Activated T-helper 1 cell treated with anti-CD3 and anti-CD28 coated beads, Interleukin-12 subunit alpha, Interleukin-12 subunit beta, Interleukin-2, Interleukin-4 antibody, amounts not matched to agents 30 ng/mL and 10 ng/mL and 1 ng/mL, durations not matched to agents 14 hours and 24 hours and 36 hours (primary cell): ENCODE results near the gene FAM20C. TPM values are rescaled to one million over a fixed set of nuclear protein-coding genes. Genes with fewer than 3 reads are reported as not detected.
A peak's percentile ranks its signal among the peaks of the same experiment; 100 is the strongest.

Source experiments
- DNase-seq: peaks from one replicate; pipeline ENCODE4 v3.0.0; 2021; ENCODE audit warnings: low spot score
- H3K27ac Mint-ChIP-seq: one replicate; pipeline ENCODE4 v1.8.0; 2021; ENCODE audit warnings: mild to moderate bottlenecking, mixed read lengths
- H3K27me3 Mint-ChIP-seq: one replicate; pipeline ENCODE4 v1.8.0; 2022; ENCODE audit warnings: mild to moderate bottlenecking, moderate library complexity, mixed read lengths; ENCODE audit not compliant: insufficient read depth
- H3K36me3 Mint-ChIP-seq: one replicate; pipeline ENCODE4 v1.8.0; 2021; ENCODE audit warnings: low read depth, mixed read lengths
- H3K4me1 Mint-ChIP-seq: one replicate; pipeline ENCODE4 v1.8.0; 2021; ENCODE audit warnings: low read depth, mixed read lengths
- H3K4me3 Mint-ChIP-seq: one replicate; pipeline ENCODE4 v1.8.0; 2021; ENCODE audit warnings: mild to moderate bottlenecking, moderate library complexity, mixed read lengths
- H3K9me3 Mint-ChIP-seq: one replicate; pipeline ENCODE4 v1.8.0; 2021; ENCODE audit warnings: mixed read lengths
- intact Hi-C: fragments of 100-400 bp; cut with micrococcal nuclease; formaldehyde crosslinking; loops from one replicate; pipeline ENCODE4 v1.15.1; 2024
- total RNA-seq: library from RNA; stranded (reverse); gene quantifications from 2 replicates; pipeline ENCODE4 v1.2.3, GENCODE V29; 2022

FAM20C gene
- total RNA-seq, result 0.15 and 0.34 TPM in 2 replicates

GRCh38 chr7:191981-192649 is at the start of gene FAM20C:
FAM20C (plus strand) TSS chr7:192571; CDS start chr7:193200, 629 bp downstream.
- Mint-ChIP-seq H3K9me3 (no peaks in the 10 kb centered on the region), H3K27ac (no peak within 1 kb of the TSS), H3K4me3 (peak within 1 kb of the TSS; percentile 24), H3K4me1 (no peaks in the 10 kb centered on the region), H3K27me3 (peaks cover 21% of the 10 kb centered on the region), H3K36me3 (no peaks in the 10 kb centered on the region)
- no peak for DNase-seq
- intact Hi-C loops, result no loop called here

- DNase-seq, result no peak
- peaks cover 2% of the 10 kb centered on the region for H3K27me3 Mint-ChIP-seq
- H3K9me3 Mint-ChIP-seq, result no peaks in the 10 kb centered on the region
- no peak overlapping the region for H3K27ac Mint-ChIP-seq
- H3K4me1 Mint-ChIP-seq, result peaks cover 2% of the 10 kb centered on the region
- H3K36me3 Mint-ChIP-seq, result peaks cover 2% of the 10 kb centered on the region
- intact Hi-C loops, result no loop called here
- H3K4me3 Mint-ChIP-seq, result no peak overlapping the region
Measured at GRCh38 chr7:143145-143751, 49.1 kb upstream of the FAM20C start.

DNA sequence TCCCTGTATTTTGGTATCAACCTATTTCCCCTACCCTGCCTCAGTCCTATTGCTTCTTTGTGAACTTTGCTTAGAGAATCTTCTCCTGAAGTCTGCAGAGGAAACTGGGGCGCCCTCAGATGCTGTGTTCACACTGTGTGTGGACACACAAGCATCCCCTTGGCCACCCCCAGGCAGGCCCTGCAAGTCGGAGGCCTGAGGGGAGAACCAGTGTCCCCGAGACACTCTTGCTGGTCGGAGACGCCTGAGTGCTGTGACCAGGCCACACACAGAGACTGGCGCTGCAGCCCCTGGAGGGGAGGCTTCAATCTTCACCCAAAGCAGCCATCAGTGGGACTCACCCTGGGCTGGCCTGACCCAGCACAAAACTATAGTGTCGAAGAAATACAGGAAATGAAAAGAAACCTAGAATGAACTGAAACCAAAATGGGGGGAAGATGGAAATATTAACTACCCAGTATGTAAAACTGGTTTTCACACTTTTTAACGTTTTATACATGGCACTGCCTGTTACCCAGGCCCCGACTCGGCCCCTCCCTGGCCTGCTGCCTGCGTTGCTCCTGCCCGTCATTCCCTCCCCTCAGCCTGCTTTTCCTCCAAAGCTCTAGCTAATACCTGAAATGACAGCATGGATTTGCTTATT is 48.4 kb upstream of the FAM20C start:
- Mint-ChIP-seq H3K27ac (no peak overlapping the region), H3K4me1 (peaks cover 6% of the 10 kb centered on the region), H3K4me3 (no peak overlapping the region), H3K27me3 (no peaks in the 10 kb centered on the region), H3K9me3 (no peaks in the 10 kb centered on the region), H3K36me3 (peaks cover 4% of the 10 kb centered on the region)
- DNase-seq, result no peak
- intact Hi-C loops, result no loop called here

GRCh38 chr7:144454-144826 is 47.9 kb upstream of the FAM20C start:
- no peak for DNase-seq
- peaks cover 10% of the 10 kb centered on the region for H3K4me1 Mint-ChIP-seq
- no peaks in the 10 kb centered on the region for H3K9me3 Mint-ChIP-seq
- H3K36me3 Mint-ChIP-seq, result peaks cover 4% of the 10 kb centered on the region
- H3K27ac Mint-ChIP-seq, result no peak overlapping the region
- H3K4me3 Mint-ChIP-seq, result no peak overlapping the region
- intact Hi-C loops, result no loop called here
- peaks cover 3% of the 10 kb centered on the region for H3K27me3 Mint-ChIP-seq

DNA sequence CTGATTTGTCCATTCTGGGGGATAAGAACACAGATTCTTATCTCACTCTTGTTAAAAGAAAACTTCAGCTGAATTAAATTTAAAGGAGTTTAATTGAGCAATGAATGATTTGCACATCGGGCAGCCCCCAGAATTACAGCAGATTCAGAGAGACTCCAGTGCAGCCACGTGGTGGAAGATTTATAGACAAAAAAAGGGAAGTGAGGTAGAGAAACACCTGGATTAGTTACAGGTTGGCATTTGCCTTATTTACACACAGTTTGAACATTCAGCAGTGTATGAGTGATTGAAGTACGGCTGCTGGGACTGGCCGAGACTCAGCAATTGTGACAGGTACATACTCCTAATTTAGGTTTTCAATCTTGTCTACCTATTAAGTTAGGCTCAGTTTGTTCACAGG is 46.5 kb upstream of the FAM20C start:
- Mint-ChIP-seq H3K4me3 (no peak overlapping the region), H3K27me3 (peaks cover 4% of the 10 kb centered on the region), H3K27ac (no peak overlapping the region), H3K4me1 (peaks cover 22% of the 10 kb centered on the region), H3K36me3 (peaks cover 4% of the 10 kb centered on the region), H3K9me3 (no peaks in the 10 kb centered on the region)
- intact Hi-C loops, result loop anchor here (5.0 kb wide), 2 partner anchors 581 to 1026 kb away; partner anchors contain the start of genes DNAAF5 and PRKAR1B
- no peak for DNase-seq

- no peak for DNase-seq
- Mint-ChIP-seq H3K27me3 (peaks cover 5% of the 10 kb centered on the region), H3K36me3 (peaks cover 4% of the 10 kb centered on the region), H3K4me3 (peak overlapping the region; percentile 85), H3K4me1 (peaks cover 22% of the 10 kb centered on the region), H3K27ac (peak overlapping the region; percentile 98), H3K9me3 (no peaks in the 10 kb centered on the region)
- intact Hi-C loops, result loop anchor here (2.0 to 5.0 kb wide), 3 partner anchors 579 to 1024 kb away; partner anchors contain the start of genes DNAAF5 and PRKAR1B
Measured at GRCh38 chr7:148543-148931, 43.8 kb upstream of the FAM20C start.

- peak; percentile 98 for DNase-seq
- Mint-ChIP-seq H3K4me3 (peak overlapping the region; percentile 85), H3K27me3 (peaks cover 5% of the 10 kb centered on the region), H3K9me3 (no peaks in the 10 kb centered on the region), H3K27ac (peak overlapping the region; percentile 98), H3K4me1 (peaks cover 22% of the 10 kb centered on the region), H3K36me3 (peaks cover 4% of the 10 kb centered on the region)
- intact Hi-C loops, result loop anchor here (2.0 to 5.0 kb wide), 3 partner anchors 578 to 1023 kb away; partner anchors contain the start of genes DNAAF5 and PRKAR1B
Measured at GRCh38 chr7:148932-149790, 43.2 kb upstream of the FAM20C start.

GRCh38 chr7:149791-150636 is 42.4 kb upstream of the FAM20C start:
- Mint-ChIP-seq H3K27me3 (peaks cover 5% of the 10 kb centered on the region), H3K36me3 (peaks cover 4% of the 10 kb centered on the region), H3K27ac (peak overlapping the region; percentile 98), H3K4me3 (peak overlapping the region; percentile 85), H3K4me1 (peaks cover 22% of the 10 kb centered on the region), H3K9me3 (no peaks in the 10 kb centered on the region)
- DNase-seq, result peak; percentile 9
- intact Hi-C loops, result loop anchor here (2.0 to 5.0 kb wide), 3 partner anchors 577 to 1022 kb away; partner anchors contain the start of genes DNAAF5 and PRKAR1B

- intact Hi-C loops, result no loop called here
- Mint-ChIP-seq H3K27ac (no peak overlapping the region), H3K4me3 (peak overlapping the region; percentile 71), H3K4me1 (peaks cover 22% of the 10 kb centered on the region), H3K27me3 (peaks cover 5% of the 10 kb centered on the region), H3K9me3 (no peaks in the 10 kb centered on the region), H3K36me3 (peaks cover 4% of the 10 kb centered on the region)
- no peak for DNase-seq
Measured at GRCh38 chr7:150811-151221, 41.6 kb upstream of the FAM20C start.

- peak overlapping the region; percentile 11 for H3K4me3 Mint-ChIP-seq
- no peaks in the 10 kb centered on the region for H3K9me3 Mint-ChIP-seq
- intact Hi-C loops, result no loop called here
- peaks cover 4% of the 10 kb centered on the region for H3K36me3 Mint-ChIP-seq
- H3K27me3 Mint-ChIP-seq, result peaks cover 5% of the 10 kb centered on the region
- no peak for DNase-seq
- H3K27ac Mint-ChIP-seq, result no peak overlapping the region
- peaks cover 22% of the 10 kb centered on the region for H3K4me1 Mint-ChIP-seq
Measured at GRCh38 chr7:151346-152050, 40.9 kb upstream of the FAM20C start.

DNA sequence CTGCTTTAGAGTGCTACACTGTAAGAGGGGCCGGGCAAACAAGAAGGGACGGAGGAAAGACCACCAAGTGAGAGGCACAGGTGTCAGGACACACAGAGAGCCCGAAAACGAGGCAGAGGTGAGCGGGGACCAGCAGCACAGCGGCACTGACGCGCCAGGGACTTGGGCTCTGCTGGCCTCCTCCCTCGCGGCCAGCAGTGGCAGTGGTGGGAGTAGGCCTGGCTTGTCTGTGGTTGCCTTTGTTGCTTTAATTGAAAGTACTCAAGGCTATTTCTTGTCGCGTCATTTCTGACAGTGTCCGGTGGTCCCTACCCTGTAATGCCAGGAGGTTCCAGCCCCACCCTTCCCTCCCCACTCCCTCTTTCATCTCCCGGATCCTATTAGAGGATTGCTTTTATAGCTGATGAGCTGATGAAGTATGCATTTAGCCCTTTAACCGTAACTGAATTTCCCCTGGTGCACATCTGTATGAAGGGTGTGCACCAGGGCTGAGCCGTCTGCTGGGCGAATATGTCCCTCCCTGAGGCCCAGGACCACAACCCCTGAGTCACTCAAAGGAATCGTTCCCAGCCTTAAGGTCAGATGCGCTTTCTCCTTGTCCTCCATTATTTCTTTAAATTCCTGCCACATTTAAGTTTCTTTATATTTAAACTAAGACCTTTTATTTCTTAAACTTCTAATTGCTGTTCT is 39.5 kb upstream of the FAM20C start:
- Mint-ChIP-seq H3K27ac (no peak overlapping the region), H3K4me1 (peaks cover 22% of the 10 kb centered on the region), H3K9me3 (no peaks in the 10 kb centered on the region), H3K27me3 (peaks cover 5% of the 10 kb centered on the region), H3K36me3 (peaks cover 2% of the 10 kb centered on the region), H3K4me3 (no peak overlapping the region)
- intact Hi-C loops, result no loop called here
- DNase-seq, result no peak
